Choroid plexus epithelial cell (primary cell): ENCODE results near the gene FRYL.

ENCODE experiments used
- DNase-seq: peaks from one replicate; pipeline ENCODE4 v3.0.0-alpha.2; 2010; ENCODE audit warnings: low read depth
- H3K4me3 ChIP-seq: 2 replicates; pipeline ENCODE4 v1.5.1; 2011; ENCODE audit warnings: low read depth, mild to moderate bottlenecking, control low read depth, low read length, moderate library complexity
- CTCF ChIP-seq: conservative IDR thresholded peaks from 2 replicates; pipeline ENCODE4 v1.5.1; 2011; ENCODE audit warnings: low read depth, mild to moderate bottlenecking, control low read depth, inconsistent platforms, low read length, moderate library complexity

The FRYL gene

GRCh38 chr4:48481581-48481980 is 298.5 kb downstream of the FRYL start:
- DNase-seq, result no peak
- TF ChIP-seq CTCF, result no peak
- H3K4me3 ChIP-seq, result no peak overlapping the region

GRCh38 chr4:48478273-48478672 is 301.8 kb downstream of the FRYL start:
- no peak for TF ChIP-seq CTCF
- DNase-seq, result no peak
- no peak overlapping the region for H3K4me3 ChIP-seq

GRCh38 chr4:48475770-48476169 is 304.3 kb downstream of the FRYL start:
- no peak for TF ChIP-seq CTCF
- no peak overlapping the region for H3K4me3 ChIP-seq
- DNase-seq, result no peak

GRCh38 chr4:48472794-48473193 is 307.3 kb downstream of the FRYL start:
- TF ChIP-seq CTCF, result no peak
- DNase-seq, result no peak
- H3K4me3 ChIP-seq, result no peak overlapping the region

GRCh38 chr4:48470570-48470969 is 309.5 kb downstream of the FRYL start:
- no peak for TF ChIP-seq CTCF
- DNase-seq, result no peak
- H3K4me3 ChIP-seq, result no peak overlapping the region

GRCh38 chr4:48470137-48470536 is 309.9 kb downstream of the FRYL start:
- TF ChIP-seq CTCF, result no peak
- H3K4me3 ChIP-seq, result no peak overlapping the region
- no peak for DNase-seq

- no peak for TF ChIP-seq CTCF
- DNase-seq, result no peak
Observed at GRCh38 chr4:48467891-48468290, 312.2 kb downstream of the FRYL start.

More at GRCh38 chr4:48467891-48468290, 312.2 kb downstream of the FRYL start:
- no peak overlapping the region for H3K4me3 ChIP-seq
